ENCODE measurements around the gene TRERF1.

GRCh38 chr6:42423244-42423643 is 28.5 kb downstream of the TRERF1 start:
- no peak for TF ChIP-seq CTCF (IDR thresholded peaks at IDR 0.05; ENCODE audit: low read length)
- no peak for TF ChIP-seq EZH2 (optimal IDR thresholded peaks at IDR 0.05; ENCODE audit: low read depth, low read length)
- TF ChIP-seq EZH2phosphoT487 (IDR thresholded peaks at IDR 0.05; ENCODE audit: low read length): no peak

Data from MM.1S (cell line).